AG10803 (cell line): ENCODE data around the gene TRABD2A.
A peak's percentile ranks its signal among the peaks of the same experiment; 100 is the strongest.

ENCODE experiments used
- DNase-seq: peaks from one replicate; pipeline ENCODE4 v3.0.0; 2010; ENCODE audit warnings: low read depth
- H3K4me3 ChIP-seq: 2 replicates; pipeline ENCODE4 v1.5.1; 2011; ENCODE audit warnings: mild to moderate bottlenecking, low read length, control low read depth
- CTCF ChIP-seq: conservative IDR thresholded peaks from 2 replicates; pipeline ENCODE4 v1.5.1; 2011; ENCODE audit warnings: mild to moderate bottlenecking, low read length, control low read depth, inconsistent platforms

Gene TRABD2A

GRCh38 chr2:84856787-84857186 is 24.1 kb downstream of the TRABD2A start:
- no peak overlapping the region for H3K4me3 ChIP-seq
- no peak for TF ChIP-seq CTCF
- no peak for DNase-seq

GRCh38 chr2:84855731-84856130 is 25.2 kb downstream of the TRABD2A start:
- H3K4me3 ChIP-seq, result no peak overlapping the region
- no peak for TF ChIP-seq CTCF
- no peak for DNase-seq

- no peak overlapping the region for H3K4me3 ChIP-seq
- TF ChIP-seq CTCF, result no peak
- no peak for DNase-seq
Measured at GRCh38 chr2:84854850-84855249, 26.0 kb downstream of the TRABD2A start.

- no peak for TF ChIP-seq CTCF
- H3K4me3 ChIP-seq, result no peak overlapping the region
- no peak for DNase-seq
Measured at GRCh38 chr2:84851876-84852275, 29.0 kb downstream of the TRABD2A start.

- DNase-seq, result no peak
- H3K4me3 ChIP-seq, result no peak overlapping the region
Measured at GRCh38 chr2:84850471-84850870, 30.4 kb downstream of the TRABD2A start.

GRCh38 chr2:84849271-84849952 is 31.5 kb downstream of the TRABD2A start:
- TF ChIP-seq CTCF, result no peak
- no peak overlapping the region for H3K4me3 ChIP-seq
- DNase-seq, result peak; percentile 75

More at GRCh38 chr2:84850471-84850870, 30.4 kb downstream of the TRABD2A start:
- TF ChIP-seq CTCF, result no peak

GRCh38 chr2:84847326-84848050 is 33.4 kb downstream of the TRABD2A start:
- DNase-seq, result peak; percentile 90
- TF ChIP-seq CTCF, result no peak
- no peak overlapping the region for H3K4me3 ChIP-seq
